Endothelial cell of umbilical vein (primary cell): ENCODE results near the gene ZHX3. TPM values are rescaled to one million over a fixed set of nuclear protein-coding genes. Genes with fewer than 3 reads are reported as not detected.

Experiments
- BruUV-seq: library from RNA; stranded (reverse); fragments of 400-500 nt; replicated peaks from 2 replicates; lab custom pipeline; 2021; lab: Mats Ljungman, UMichigan
- CTCF ChIA-PET: fragments of 300-600, 350-600 bp; sonication (Branson Sonifier 250); formaldehyde crosslinking; loops from one replicate; lab custom pipeline; 2021; ENCODE audit warnings: antibody characterized with exemption, inconsistent platforms; lab: Charles Lee
- POLR2A ChIA-PET: fragments of 300-600, 350-600 bp; sonication (Branson Sonifier 250); formaldehyde crosslinking; loops from one replicate; lab custom pipeline; 2021; ENCODE audit warnings: antibody characterized with exemption, inconsistent platforms; lab: Charles Lee
- DNase-seq: peaks from one replicate; pipeline ENCODE4 v3.0.0-alpha.2; 2011; ENCODE audit warnings: low read depth, low spot score
- FAIRE-seq: peaks from 2 replicates; lab custom pipeline; 2011; peaks lifted over from hg19 to GRCh38; lab: Jason Lieb, UNC
- H2AFZ ChIP-seq: 2 replicates; pipeline ENCODE4 v1.6.0; 2012; ENCODE audit warnings: low read depth, low read length, control low read depth, inconsistent platforms
- H3K27ac ChIP-seq: 2 replicates; pipeline ENCODE4 v1.5.1; 2011; ENCODE audit warnings: low read depth, mild to moderate bottlenecking, control low read depth, low read length, moderate library complexity; ENCODE audit not compliant: insufficient read depth
- H3K27me3 ChIP-seq, 2 experiments: 2 replicates each; pipeline versions ENCODE4 v1.6.0 to v1.6.1; 2011; ENCODE audit warnings: low read length in 2 of 2, mixed read lengths in 1 of 2; ENCODE audit not compliant: control insufficient read depth in 2 of 2, insufficient read depth in 2 of 2
- H3K36me3 ChIP-seq, 2 experiments: 2 replicates in 1 of 2; 3 replicates in 1 of 2; pipeline ENCODE4 v1.5.1; 2011; ENCODE audit warnings: low read length in 2 of 2, mild to moderate bottlenecking in 1 of 2, moderate library complexity in 1 of 2; ENCODE audit not compliant: control insufficient read depth in 2 of 2, insufficient read depth in 2 of 2; ENCODE audit errors: extremely low read depth in 1 of 2
- H3K4me1 ChIP-seq: 3 replicates; pipeline ENCODE4 v1.5.1; 2011; ENCODE audit warnings: mild to moderate bottlenecking, low read length; ENCODE audit not compliant: control insufficient read depth, insufficient read depth; ENCODE audit errors: extremely low read depth
- H3K4me2 ChIP-seq: 2 replicates; pipeline ENCODE4 v1.6.1; 2011; ENCODE audit warnings: low read length, control low read depth, mixed read lengths; ENCODE audit not compliant: insufficient read depth
- H3K4me3 ChIP-seq, 3 experiments: fragments of 200-600 bp in 1 of 3; sonication (generic), shearing (Covaris generic) in 1 of 3; replicated peaks in 1 of 3; 2 replicates each; pipeline ENCODE4 v1.5.1; 2011 to 2016; ENCODE audit warnings: control low read depth in 3 of 3, low read length in 3 of 3, mild to moderate bottlenecking in 2 of 3, inconsistent platforms in 1 of 3, low read depth in 1 of 3, moderate library complexity in 1 of 3; ENCODE audit not compliant: insufficient read depth in 1 of 3
- H3K79me2 ChIP-seq: 2 replicates; pipeline ENCODE4 v1.6.0; 2012; ENCODE audit warnings: low read length, inconsistent platforms; ENCODE audit not compliant: control insufficient read depth, insufficient read depth
- H3K9ac ChIP-seq: replicated peaks from 2 replicates; pipeline ENCODE3; 2011; ENCODE audit warnings: low read length, control low read depth; ENCODE audit not compliant: insufficient read depth; ENCODE audit errors: extremely low read depth
- H3K9me1 ChIP-seq: replicated peaks from 3 replicates; pipeline ENCODE4 v1.6.0; 2011; ENCODE audit warnings: mild to moderate bottlenecking, low read length; ENCODE audit not compliant: control insufficient read depth, insufficient read depth; ENCODE audit errors: extremely low read depth
- H3K9me3 ChIP-seq: replicated peaks from 2 replicates; pipeline ENCODE4 v1.5.1; 2012; ENCODE audit warnings: low read length, inconsistent platforms; ENCODE audit not compliant: control insufficient read depth, insufficient read depth
- H4K20me1 ChIP-seq: replicated peaks from 2 replicates; pipeline ENCODE3; 2011; ENCODE audit warnings: mild to moderate bottlenecking, low read length; ENCODE audit not compliant: control insufficient read depth, insufficient read depth; ENCODE audit errors: extremely low read depth
- EZH2 ChIP-seq: IDR thresholded peaks from 2 replicates; pipeline ENCODE4 v1.6.1; 2012; ENCODE audit warnings: borderline replicate concordance, low read depth, mild to moderate bottlenecking, moderate library complexity, low read length, inconsistent platforms; ENCODE audit not compliant: severe bottlenecking
- FOS ChIP-seq: IDR thresholded peaks from 2 replicates; pipeline ENCODE4 v1.6.1; 2011; ENCODE audit warnings: mild to moderate bottlenecking, low read length, moderate library complexity, borderline replicate concordance; ENCODE audit not compliant: insufficient read depth
- GATA2 ChIP-seq: IDR thresholded peaks from 2 replicates; pipeline ENCODE4 v1.7.0; 2011; ENCODE audit warnings: low read depth, mild to moderate bottlenecking, moderate library complexity, mixed read lengths, low read length; ENCODE audit not compliant: insufficient read length, insufficient read depth
- JUN ChIP-seq: IDR thresholded peaks from 2 replicates; pipeline ENCODE4 v1.6.1; 2011; ENCODE audit warnings: borderline replicate concordance, low read depth; ENCODE audit not compliant: insufficient read length, insufficient read depth
- MYC ChIP-seq: IDR thresholded peaks from one replicate; pipeline ENCODE4 v1.6.1; 2011; ENCODE audit warnings: mild to moderate bottlenecking, low read depth, low read length
- POLR2A ChIP-seq: IDR thresholded peaks from 2 replicates; pipeline ENCODE4 v1.6.1; 2012; ENCODE audit warnings: low read depth, mild to moderate bottlenecking, control low read depth, low read length
- POLR2AphosphoS5 ChIP-seq: IDR thresholded peaks from 2 replicates; pipeline ENCODE4 v1.6.1; 2012; ENCODE audit warnings: low read depth, mild to moderate bottlenecking, control low read depth, low read length, moderate library complexity; ENCODE audit not compliant: insufficient read depth
- dilution Hi-C: fragments of 300-500 bp; cut with MboI; formaldehyde crosslinking; loops from one replicate; pipeline ENCODE4 v1.15.0; 2019; ENCODE audit warnings: low sequenced_read_pairs; ENCODE audit not compliant: extremely low pct_ligation_motif_present
- intact Hi-C: fragments of 100-400 bp; cut with micrococcal nuclease; formaldehyde crosslinking; loops from one replicate; pipeline ENCODE4 v1.10.0; 2022
- polyA plus RNA-seq, 4 experiments: library from polyadenylated mRNA; depleted of rRNA in 3 of 4; stranded (reverse) in 3 of 4; unstranded in 1 of 4; fragments of >200 nt; gene quantifications; 2 replicates each; pipeline versions ENCODE4 v1.2.1 to v1.2.3, GENCODE V29; 2011 to 2012; ENCODE audit warnings: missing spikeins in 1 of 4
- total RNA-seq: library from RNA; stranded (reverse); gene quantifications from 2 replicates; pipeline ENCODE4 v1.2.3, GENCODE V29; 2021
- TF ChIP-seq, protein P1 (sequence below), 2 donors: IDR thresholded peaks; 1 replicate in 1 of 2; 2 replicates in 1 of 2; pipeline ENCODE4 v1.5.1; 2011; ENCODE audit warnings: low read length in 2 of 2, mild to moderate bottlenecking in 2 of 2, moderate library complexity in 2 of 2, control low read depth in 1 of 2, inconsistent platforms in 1 of 2, low read depth in 1 of 2; ENCODE audit not compliant: insufficient read depth in 1 of 2; ENCODE audit errors: extremely low read depth in 1 of 2
- TF ChIP-seq, protein P2 (sequence below): IDR thresholded peaks from 2 replicates; pipeline ENCODE4 v1.6.1; 2011; ENCODE audit not compliant: insufficient read depth, insufficient read length

ZHX3 gene
- total and polyA plus RNA-seq, 2 donors (not counting 3 experiments of a cell fraction or from before 2014, with no cell fraction given): 7.4 to 17.8 TPM

DNA sequence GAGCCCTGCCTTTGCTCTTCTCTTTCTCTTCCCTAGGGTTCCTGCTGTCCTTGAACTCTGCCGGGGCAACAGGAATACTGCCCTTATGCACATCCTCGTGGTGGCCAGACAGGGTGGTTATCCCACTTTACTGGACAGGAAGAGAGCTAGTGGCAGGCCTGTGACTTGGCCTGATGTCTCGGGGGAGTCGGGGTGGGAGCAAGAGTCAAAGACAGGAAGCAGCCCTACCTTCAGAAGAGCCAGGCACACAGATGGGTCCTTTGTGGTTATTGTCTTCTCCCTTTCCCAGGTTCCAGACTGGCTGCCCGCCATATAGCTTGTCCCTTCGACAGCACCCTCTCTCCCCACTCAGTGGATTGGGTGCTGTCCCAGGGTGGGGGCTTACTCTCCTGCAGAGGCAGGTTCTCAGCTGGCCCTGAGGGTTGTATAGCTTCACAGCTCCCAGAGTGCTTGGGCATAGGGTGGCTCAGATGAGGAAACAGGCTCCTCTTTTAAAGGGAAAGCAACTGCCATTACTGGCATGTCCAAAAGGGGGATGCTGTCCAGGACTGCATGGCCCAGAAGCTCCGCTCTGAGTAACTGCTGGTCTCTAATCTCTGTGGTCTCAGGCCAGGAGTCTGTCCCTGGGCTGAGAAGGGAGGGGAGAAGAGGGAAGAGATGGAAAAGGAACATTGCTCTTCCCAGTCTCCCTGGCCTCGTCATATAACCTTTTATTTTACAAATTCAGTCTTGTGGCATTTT, 162.9 kb downstream of the ZHX3 start:
- H3K27me3 ChIP-seq: no peaks in the 10 kb centered on the region
- no peaks in the 10 kb centered on the region for H3K9me3 ChIP-seq
- BruUV-seq: no TSS peak
- no peaks in the 10 kb centered on the region for H3K9me1 ChIP-seq
- H3K9ac ChIP-seq: no peak overlapping the region
- POLR2A ChIA-PET: no interaction called here
- no peak overlapping the region for H2AFZ ChIP-seq
- peaks cover under 1 to 3% of the 10 kb centered on the region in 2 experiments for H3K36me3 ChIP-seq
- FAIRE-seq (no peak), DNase-seq (no peak)
- dilution Hi-C loops: no loop called here
- peaks cover 99% of the 10 kb centered on the region for H3K79me2 ChIP-seq
- H3K4me1 ChIP-seq: peaks cover 39% of the 10 kb centered on the region
- CTCF ChIA-PET: interaction anchor here (1.0 to 2.3 kb wide), 6 partner anchors 8 to 21 kb away, joined by 3 to 10 read pairs (median 7); no protein-coding TSS in a partner anchor
- intact Hi-C loops: no loop called here
- H4K20me1 ChIP-seq: peaks cover 3% of the 10 kb centered on the region
- H3K4me3 ChIP-seq: no peak overlapping the region
- no peak overlapping the region for H3K27ac ChIP-seq
- TF ChIP-seq GATA2: no peak
- TF ChIP-seq, protein P1, sequence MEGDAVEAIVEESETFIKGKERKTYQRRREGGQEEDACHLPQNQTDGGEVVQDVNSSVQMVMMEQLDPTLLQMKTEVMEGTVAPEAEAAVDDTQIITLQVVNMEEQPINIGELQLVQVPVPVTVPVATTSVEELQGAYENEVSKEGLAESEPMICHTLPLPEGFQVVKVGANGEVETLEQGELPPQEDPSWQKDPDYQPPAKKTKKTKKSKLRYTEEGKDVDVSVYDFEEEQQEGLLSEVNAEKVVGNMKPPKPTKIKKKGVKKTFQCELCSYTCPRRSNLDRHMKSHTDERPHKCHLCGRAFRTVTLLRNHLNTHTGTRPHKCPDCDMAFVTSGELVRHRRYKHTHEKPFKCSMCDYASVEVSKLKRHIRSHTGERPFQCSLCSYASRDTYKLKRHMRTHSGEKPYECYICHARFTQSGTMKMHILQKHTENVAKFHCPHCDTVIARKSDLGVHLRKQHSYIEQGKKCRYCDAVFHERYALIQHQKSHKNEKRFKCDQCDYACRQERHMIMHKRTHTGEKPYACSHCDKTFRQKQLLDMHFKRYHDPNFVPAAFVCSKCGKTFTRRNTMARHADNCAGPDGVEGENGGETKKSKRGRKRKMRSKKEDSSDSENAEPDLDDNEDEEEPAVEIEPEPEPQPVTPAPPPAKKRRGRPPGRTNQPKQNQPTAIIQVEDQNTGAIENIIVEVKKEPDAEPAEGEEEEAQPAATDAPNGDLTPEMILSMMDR (IDR thresholded peaks at IDR 0.05; ENCODE audit: extremely low read depth in 1 of 2, insufficient read depth in 1 of 2, low read depth in 1 of 2, low read length in 2 of 2): peak in 1 of 2 donors; percentile 0
- H3K4me2 ChIP-seq: no peak overlapping the region

DNA sequence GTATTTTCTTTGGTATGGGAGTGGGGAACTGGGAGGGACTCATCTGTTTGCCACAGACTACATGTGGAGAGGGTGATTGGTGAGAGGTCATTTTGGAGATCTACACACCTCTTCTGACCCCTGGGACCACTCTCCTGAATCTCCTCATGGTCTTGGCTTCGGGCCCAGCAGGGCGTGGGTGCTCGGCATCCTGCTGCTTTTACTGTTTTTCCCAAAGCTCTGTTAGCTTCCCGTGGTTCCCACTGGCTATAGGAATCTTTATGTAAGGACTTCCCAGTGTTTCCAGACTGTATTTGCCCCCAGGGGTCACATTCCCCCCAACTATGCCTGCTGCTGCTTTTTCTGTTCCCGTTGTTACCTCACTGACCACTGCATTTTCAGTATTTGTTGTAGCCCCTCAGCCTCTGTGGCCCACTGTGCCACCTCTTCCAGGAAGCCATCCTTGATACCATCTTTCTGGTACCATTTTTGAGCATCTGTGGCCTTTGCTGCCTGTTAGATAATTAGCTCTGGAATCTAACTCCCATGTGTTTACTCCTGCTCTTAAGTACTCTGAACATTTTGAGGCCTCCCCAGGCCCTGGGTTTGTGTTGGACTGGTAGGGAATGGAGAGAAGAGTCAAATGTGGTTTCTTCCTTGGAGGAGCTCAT, 165.3 kb downstream of the ZHX3 start:
- POLR2A ChIA-PET: no interaction called here
- DNase-seq (peak; percentile 46), FAIRE-seq (no peak)
- Histone ChIP-seq H3K4me2 (no peak overlapping the region), H2AFZ (no peak overlapping the region), H4K20me1 (peaks cover 3% of the 10 kb centered on the region), H3K9ac (no peak overlapping the region), H3K79me2 (peaks cover 97% of the 10 kb centered on the region), H3K4me3 (no peak overlapping the region), H3K36me3 (no peaks in the 10 kb centered on the region), H3K9me3 (no peaks in the 10 kb centered on the region), H3K4me1 (peaks cover 63% of the 10 kb centered on the region), H3K27me3 (no peaks in the 10 kb centered on the region), H3K9me1 (no peaks in the 10 kb centered on the region), H3K27ac (peak overlapping the region; percentile 96)
- TF ChIP-seq, protein P1 (IDR thresholded peaks at IDR 0.05; ENCODE audit: extremely low read depth in 1 of 2, insufficient read depth in 1 of 2, low read depth in 1 of 2, low read length in 2 of 2): no peak
- TF ChIP-seq FOS (no peak), POLR2A (no peak), EZH2 (no peak), MYC (no peak), GATA2 (no peak), POLR2AphosphoS5 (no peak), JUN (no peak)
- TF ChIP-seq, protein P2, sequence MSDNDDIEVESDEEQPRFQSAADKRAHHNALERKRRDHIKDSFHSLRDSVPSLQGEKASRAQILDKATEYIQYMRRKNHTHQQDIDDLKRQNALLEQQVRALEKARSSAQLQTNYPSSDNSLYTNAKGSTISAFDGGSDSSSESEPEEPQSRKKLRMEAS: no peak
- dilution Hi-C loops (no loop called here), intact Hi-C loops (no loop called here)
- CTCF ChIA-PET: interaction anchor here (0.8 to 3.8 kb wide), 8 partner anchors 9 to 190 kb away, joined by 3 to 26 read pairs (median 8); partner anchors contain the start of genes LPIN3 and PLCG1
- no TSS peak for BruUV-seq
